Measurements from ENCODE around the gene EPHX1. TPM values are rescaled to one million over a fixed set of nuclear protein-coding genes. Genes with fewer than 3 reads are reported as not detected.

Gene EPHX1
- total RNA-seq, 1 experiment from 2014 or later, result 35.8 TPM

DNA sequence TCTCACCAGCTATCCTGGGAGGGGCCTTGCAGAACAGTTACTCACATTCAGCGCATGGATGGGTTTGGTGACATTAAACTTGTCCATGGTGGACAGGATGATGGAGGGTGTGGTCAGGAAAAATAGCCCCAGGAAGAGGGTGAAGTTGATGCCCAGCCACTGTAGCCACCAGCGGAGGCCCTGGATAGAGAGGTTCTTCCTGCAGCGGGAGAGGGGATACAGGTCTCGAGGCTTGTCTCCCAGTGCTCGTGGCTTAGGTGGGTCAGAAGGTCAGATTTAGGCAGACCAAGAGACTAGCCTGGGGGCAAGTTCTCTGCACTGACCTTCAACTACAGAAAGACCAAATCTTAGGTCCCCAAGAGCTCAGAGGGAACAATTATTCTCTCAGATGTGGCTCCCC, 49.2 kb downstream of the EPHX1 start:
- POLR2A ChIA-PET, result interaction anchor here (0.6 to 2.0 kb wide), 5 partner anchors 15 to 530 kb away, joined by 4 to 7 read pairs (median 6); partner anchors contain the start of gene PYCR2
- intact Hi-C loops (cut with micrococcal nuclease), result no loop called here
- BruUV-seq (replicated peaks), result no TSS peak
- CTCF ChIA-PET, result interaction anchor here (0.6 to 3.1 kb wide), 7 partner anchors 13 to 385 kb away, joined by 3 to 13 read pairs (median 4); no protein-coding TSS in a partner anchor
- DNase-seq (ENCODE audit: unreplicated experiment), result no peak
- Mint-ChIP-seq H3K27ac (ENCODE audit: low read depth, unreplicated experiment) (no peak overlapping the region), H3K9me3 (ENCODE audit: unreplicated experiment) (no peaks in the 10 kb centered on the region), H3K4me3 (ENCODE audit: unreplicated experiment) (no peak overlapping the region), H3K36me3 (ENCODE audit: insufficient read depth, unreplicated experiment) (peaks cover 48% of the 10 kb centered on the region), H3K27me3 (ENCODE audit: insufficient read depth, unreplicated experiment) (no peaks in the 10 kb centered on the region), H3K4me1 (ENCODE audit: insufficient read depth, unreplicated experiment) (no peaks in the 10 kb centered on the region)
- TF ChIP-seq, protein P1, sequence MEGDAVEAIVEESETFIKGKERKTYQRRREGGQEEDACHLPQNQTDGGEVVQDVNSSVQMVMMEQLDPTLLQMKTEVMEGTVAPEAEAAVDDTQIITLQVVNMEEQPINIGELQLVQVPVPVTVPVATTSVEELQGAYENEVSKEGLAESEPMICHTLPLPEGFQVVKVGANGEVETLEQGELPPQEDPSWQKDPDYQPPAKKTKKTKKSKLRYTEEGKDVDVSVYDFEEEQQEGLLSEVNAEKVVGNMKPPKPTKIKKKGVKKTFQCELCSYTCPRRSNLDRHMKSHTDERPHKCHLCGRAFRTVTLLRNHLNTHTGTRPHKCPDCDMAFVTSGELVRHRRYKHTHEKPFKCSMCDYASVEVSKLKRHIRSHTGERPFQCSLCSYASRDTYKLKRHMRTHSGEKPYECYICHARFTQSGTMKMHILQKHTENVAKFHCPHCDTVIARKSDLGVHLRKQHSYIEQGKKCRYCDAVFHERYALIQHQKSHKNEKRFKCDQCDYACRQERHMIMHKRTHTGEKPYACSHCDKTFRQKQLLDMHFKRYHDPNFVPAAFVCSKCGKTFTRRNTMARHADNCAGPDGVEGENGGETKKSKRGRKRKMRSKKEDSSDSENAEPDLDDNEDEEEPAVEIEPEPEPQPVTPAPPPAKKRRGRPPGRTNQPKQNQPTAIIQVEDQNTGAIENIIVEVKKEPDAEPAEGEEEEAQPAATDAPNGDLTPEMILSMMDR (IDR thresholded peaks at IDR 0.05; ENCODE audit: unreplicated experiment), result no peak

DNA sequence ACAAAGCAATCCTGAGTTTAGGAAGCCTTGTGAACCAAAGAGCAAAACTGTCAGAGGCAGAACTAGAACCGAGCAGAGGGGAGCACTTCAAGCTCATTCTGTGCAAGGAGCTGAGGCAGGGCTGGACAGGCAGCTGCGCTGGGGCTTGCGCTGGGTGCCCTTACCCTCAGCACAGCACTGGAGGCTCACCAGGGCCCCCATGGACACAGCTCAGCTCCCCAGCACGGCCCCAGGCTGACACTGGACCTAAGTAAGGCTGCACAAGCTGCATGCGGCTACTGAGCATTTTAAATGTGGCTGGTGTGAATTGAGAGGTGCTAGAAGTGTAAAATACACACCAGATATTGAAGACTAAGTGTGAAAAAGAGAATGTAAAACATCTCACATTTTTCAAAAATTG, 50.2 kb downstream of the EPHX1 start:
- DNase-seq (ENCODE audit: unreplicated experiment), result no peak
- intact Hi-C loops (cut with micrococcal nuclease), result no loop called here
- Mint-ChIP-seq H3K4me1 (ENCODE audit: insufficient read depth, unreplicated experiment) (no peaks in the 10 kb centered on the region), H3K9me3 (ENCODE audit: unreplicated experiment) (no peaks in the 10 kb centered on the region), H3K36me3 (ENCODE audit: insufficient read depth, unreplicated experiment) (peaks cover 50% of the 10 kb centered on the region), H3K4me3 (ENCODE audit: unreplicated experiment) (no peak overlapping the region), H3K27me3 (ENCODE audit: insufficient read depth, unreplicated experiment) (no peaks in the 10 kb centered on the region), H3K27ac (ENCODE audit: low read depth, unreplicated experiment) (no peak overlapping the region)
- ChIA-PET POLR2A (interaction anchor here (0.7 to 2.0 kb wide), 3 partner anchors 62 to 140 kb away, joined by 3 to 6 read pairs (median 3); no protein-coding TSS in a partner anchor), CTCF (interaction anchor here (0.5 to 2.2 kb wide), 10 partner anchors 9 to 386 kb away, joined by 3 to 9 read pairs (median 4); no protein-coding TSS in a partner anchor)
- BruUV-seq (replicated peaks), result no TSS peak
- TF ChIP-seq, protein P1 (IDR thresholded peaks at IDR 0.05; ENCODE audit: unreplicated experiment), result no peak

DNA sequence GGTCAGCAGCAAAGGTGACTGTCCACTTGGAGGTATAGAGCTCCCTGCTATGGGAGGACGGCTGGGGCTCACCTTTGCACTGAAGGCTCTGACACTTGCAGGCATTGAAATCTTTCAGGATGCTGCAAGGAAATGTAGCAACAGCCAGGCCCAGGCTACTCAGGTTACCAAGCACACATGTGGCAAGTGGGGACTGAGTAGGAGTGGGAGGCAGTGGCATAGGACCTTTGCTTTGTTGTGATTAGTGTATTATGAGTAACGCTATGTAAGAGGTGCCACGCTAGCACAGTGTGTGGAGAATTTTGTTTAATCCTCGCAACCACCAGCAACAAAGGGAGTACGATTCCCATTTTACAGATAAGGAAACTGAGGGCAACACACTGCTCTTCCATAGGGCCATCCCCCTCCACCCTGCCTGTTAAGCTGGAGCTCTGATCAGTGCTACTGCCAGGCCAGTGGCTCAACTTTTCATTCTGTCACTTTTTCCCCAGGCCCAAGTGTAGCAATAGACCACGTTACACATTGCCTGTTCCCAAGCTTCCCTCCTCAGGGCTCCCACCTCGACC, 51.0 kb downstream of the EPHX1 start:
- no peaks in the 10 kb centered on the region for H3K27me3 Mint-ChIP-seq (ENCODE audit: insufficient read depth, unreplicated experiment)
- no peaks in the 10 kb centered on the region for H3K9me3 Mint-ChIP-seq (ENCODE audit: unreplicated experiment)
- no peak overlapping the region for H3K27ac Mint-ChIP-seq (ENCODE audit: low read depth, unreplicated experiment)
- BruUV-seq (replicated peaks), result no TSS peak
- H3K4me3 Mint-ChIP-seq (ENCODE audit: unreplicated experiment), result no peak overlapping the region
- TF ChIP-seq, protein P1 (IDR thresholded peaks at IDR 0.05; ENCODE audit: unreplicated experiment), result no peak
- no peak for DNase-seq (ENCODE audit: unreplicated experiment)
- intact Hi-C loops (cut with micrococcal nuclease), result no loop called here
- H3K4me1 Mint-ChIP-seq (ENCODE audit: insufficient read depth, unreplicated experiment), result no peaks in the 10 kb centered on the region
- CTCF ChIA-PET, result interaction anchor here (0.6 to 2.2 kb wide), 9 partner anchors 15 to 452 kb away, joined by 3 to 9 read pairs (median 4); no protein-coding TSS in a partner anchor
- POLR2A ChIA-PET, result interaction anchor here (0.7 to 2.0 kb wide), 2 partner anchors 61 to 201 kb away, joined by 5 to 6 read pairs; no protein-coding TSS in a partner anchor
- H3K36me3 Mint-ChIP-seq (ENCODE audit: insufficient read depth, unreplicated experiment), result peaks cover 42% of the 10 kb centered on the region

DNA sequence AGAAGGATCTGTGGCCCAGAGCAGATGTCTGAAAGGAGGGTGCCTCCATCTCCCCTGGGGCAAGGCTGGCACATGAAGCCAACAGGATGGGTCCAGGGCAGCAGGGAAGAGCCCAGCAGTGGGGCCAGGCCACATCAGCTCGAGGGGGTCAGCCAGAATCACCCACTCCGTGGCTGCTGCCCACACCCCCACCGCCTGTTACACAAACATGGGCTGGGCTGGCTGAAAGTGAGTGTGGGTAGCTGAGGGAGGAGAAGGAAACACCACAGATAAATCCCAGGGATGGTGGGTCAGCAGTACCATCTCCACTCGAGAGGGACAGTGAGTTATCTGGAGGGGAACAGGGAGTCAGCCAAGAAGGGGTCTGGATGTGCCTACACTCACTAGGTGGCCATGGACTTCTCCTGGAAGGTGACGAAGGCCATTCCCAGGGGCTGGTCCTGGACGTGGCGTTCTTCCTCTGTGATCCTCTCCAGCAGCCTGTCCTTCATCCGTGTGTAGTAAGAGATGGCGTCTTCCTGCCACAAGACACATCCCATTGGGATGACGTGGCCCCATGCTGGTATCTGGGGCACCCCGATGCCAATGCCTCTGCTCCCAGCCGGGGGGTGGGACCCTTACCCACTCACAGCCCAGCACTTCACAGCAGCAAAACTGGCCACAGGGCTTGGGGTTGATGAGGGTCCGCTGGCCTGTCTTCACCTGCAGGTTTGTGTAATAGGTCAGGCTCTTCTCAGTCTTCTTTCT, 52.1 kb downstream of the EPHX1 start:
- H3K27ac Mint-ChIP-seq (ENCODE audit: low read depth, unreplicated experiment), result no peak overlapping the region
- TF ChIP-seq, protein P1 (IDR thresholded peaks at IDR 0.05; ENCODE audit: unreplicated experiment), result no peak
- no peaks in the 10 kb centered on the region for H3K4me1 Mint-ChIP-seq (ENCODE audit: insufficient read depth, unreplicated experiment)
- no TSS peak for BruUV-seq (replicated peaks)
- no peaks in the 10 kb centered on the region for H3K27me3 Mint-ChIP-seq (ENCODE audit: insufficient read depth, unreplicated experiment)
- H3K36me3 Mint-ChIP-seq (ENCODE audit: insufficient read depth, unreplicated experiment), result peaks cover 41% of the 10 kb centered on the region
- no peak for DNase-seq (ENCODE audit: unreplicated experiment)
- intact Hi-C loops (cut with micrococcal nuclease), result no loop called here
- ChIA-PET POLR2A (interaction anchor here (0.6 to 0.7 kb wide), 3 partner anchors 14 to 512 kb away, joined by 3 to 5 read pairs (median 3); no protein-coding TSS in a partner anchor), CTCF (interaction anchor here (0.7 to 1.7 kb wide), 6 partner anchors 16 to 387 kb away, joined by 3 to 6 read pairs (median 4); no protein-coding TSS in a partner anchor)
- H3K4me3 Mint-ChIP-seq (ENCODE audit: unreplicated experiment), result no peak overlapping the region
- no peaks in the 10 kb centered on the region for H3K9me3 Mint-ChIP-seq (ENCODE audit: unreplicated experiment)

Measured in MCF 10A (cell line).